Bronchial epithelial cell (primary cell): ENCODE results near the gene THYN1. TPM values are rescaled to one million over a fixed set of nuclear protein-coding genes. Genes with fewer than 3 reads are reported as not detected.
A peak's percentile ranks its signal among the peaks of the same experiment; 100 is the strongest.

Source experiments
- DNase-seq: peaks from one replicate; pipeline ENCODE4 v3.0.0-alpha.2; 2010; ENCODE audit warnings: low read depth
- FAIRE-seq: peaks from 2 replicates; lab custom pipeline; 2011; peaks lifted over from hg19 to GRCh38; lab: Jason Lieb, UNC
- H3K27me3 ChIP-seq: 2 replicates; pipeline ENCODE4 v1.5.1; 2011; ENCODE audit warnings: low read length; ENCODE audit not compliant: control insufficient read depth, insufficient read depth
- H3K36me3 ChIP-seq: 2 replicates; pipeline ENCODE4 v1.5.1; 2011; ENCODE audit warnings: low read length; ENCODE audit not compliant: control insufficient read depth, insufficient read depth
- H3K4me3 ChIP-seq: 2 replicates; pipeline ENCODE4 v1.5.1; 2011; ENCODE audit warnings: mild to moderate bottlenecking, low read depth, low read length, control low read depth
- total RNA-seq: library from RNA; depleted of rRNA; stranded (reverse); fragments of >200 nt; gene quantifications from 2 replicates; pipeline ENCODE4 v1.2.1, GENCODE V29; 2014
- TF ChIP-seq, protein P1 (sequence below): IDR thresholded peaks from 2 replicates; pipeline ENCODE4 v1.5.1; 2011; ENCODE audit warnings: mild to moderate bottlenecking, moderate library complexity, low read length, control low read depth, inconsistent platforms; ENCODE audit not compliant: insufficient read depth, severe bottlenecking

The THYN1 gene
- total RNA-seq, 1 donor from 2014 or later: 60.3 TPM

DNA sequence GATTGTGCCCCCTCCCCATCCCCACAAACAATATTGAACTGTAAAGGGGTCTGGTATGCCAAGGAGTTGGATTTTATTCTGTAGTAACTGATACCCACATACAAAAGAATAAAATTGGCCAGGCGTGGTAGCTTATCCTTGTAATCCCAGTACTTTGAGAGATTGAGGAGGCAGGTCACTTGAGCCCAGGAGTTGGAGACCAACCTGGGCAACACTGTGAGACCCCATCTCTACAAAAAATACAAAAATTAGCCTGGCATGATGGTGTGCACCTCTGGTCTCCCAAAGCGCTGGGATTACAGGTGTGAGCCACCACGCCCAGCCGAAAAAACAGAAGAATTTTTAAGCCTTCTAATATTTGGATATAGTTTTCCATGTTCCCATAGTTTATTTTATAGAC is 18.8 kb upstream of the THYN1 start:
- no peaks in the 10 kb centered on the region for H3K27me3 ChIP-seq
- TF ChIP-seq, protein P1, sequence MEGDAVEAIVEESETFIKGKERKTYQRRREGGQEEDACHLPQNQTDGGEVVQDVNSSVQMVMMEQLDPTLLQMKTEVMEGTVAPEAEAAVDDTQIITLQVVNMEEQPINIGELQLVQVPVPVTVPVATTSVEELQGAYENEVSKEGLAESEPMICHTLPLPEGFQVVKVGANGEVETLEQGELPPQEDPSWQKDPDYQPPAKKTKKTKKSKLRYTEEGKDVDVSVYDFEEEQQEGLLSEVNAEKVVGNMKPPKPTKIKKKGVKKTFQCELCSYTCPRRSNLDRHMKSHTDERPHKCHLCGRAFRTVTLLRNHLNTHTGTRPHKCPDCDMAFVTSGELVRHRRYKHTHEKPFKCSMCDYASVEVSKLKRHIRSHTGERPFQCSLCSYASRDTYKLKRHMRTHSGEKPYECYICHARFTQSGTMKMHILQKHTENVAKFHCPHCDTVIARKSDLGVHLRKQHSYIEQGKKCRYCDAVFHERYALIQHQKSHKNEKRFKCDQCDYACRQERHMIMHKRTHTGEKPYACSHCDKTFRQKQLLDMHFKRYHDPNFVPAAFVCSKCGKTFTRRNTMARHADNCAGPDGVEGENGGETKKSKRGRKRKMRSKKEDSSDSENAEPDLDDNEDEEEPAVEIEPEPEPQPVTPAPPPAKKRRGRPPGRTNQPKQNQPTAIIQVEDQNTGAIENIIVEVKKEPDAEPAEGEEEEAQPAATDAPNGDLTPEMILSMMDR: no peak
- DNase-seq (no peak), FAIRE-seq (no peak)
- H3K36me3 ChIP-seq: no peaks in the 10 kb centered on the region
- no peak overlapping the region for H3K4me3 ChIP-seq

DNA sequence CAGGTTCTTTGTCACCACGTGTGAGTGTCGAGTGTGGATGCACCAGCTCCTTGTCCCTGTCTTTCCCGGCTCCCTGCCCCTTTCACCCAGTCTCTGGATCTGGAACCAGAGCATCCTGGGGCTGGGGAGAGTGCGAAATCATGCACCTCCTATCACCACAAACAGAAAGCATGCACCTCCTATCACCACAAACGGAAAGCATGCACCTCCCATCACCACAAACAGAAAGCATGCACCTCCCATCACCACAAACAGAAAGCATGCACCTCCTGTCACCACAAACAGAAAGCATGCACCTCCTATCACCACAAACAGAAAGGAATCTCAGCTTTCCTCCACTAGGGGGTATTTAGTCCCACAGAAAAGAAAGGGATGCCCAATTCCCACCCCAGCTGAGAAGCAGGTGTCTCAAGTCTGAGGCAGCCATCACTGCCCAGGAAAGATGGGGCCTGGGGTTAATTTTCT is 17.1 kb upstream of the THYN1 start:
- FAIRE-seq: no peak
- TF ChIP-seq, protein P1: no peak
- no peak for DNase-seq
- no peak overlapping the region for H3K4me3 ChIP-seq
- H3K36me3 ChIP-seq: no peaks in the 10 kb centered on the region
- H3K27me3 ChIP-seq: no peaks in the 10 kb centered on the region

DNA sequence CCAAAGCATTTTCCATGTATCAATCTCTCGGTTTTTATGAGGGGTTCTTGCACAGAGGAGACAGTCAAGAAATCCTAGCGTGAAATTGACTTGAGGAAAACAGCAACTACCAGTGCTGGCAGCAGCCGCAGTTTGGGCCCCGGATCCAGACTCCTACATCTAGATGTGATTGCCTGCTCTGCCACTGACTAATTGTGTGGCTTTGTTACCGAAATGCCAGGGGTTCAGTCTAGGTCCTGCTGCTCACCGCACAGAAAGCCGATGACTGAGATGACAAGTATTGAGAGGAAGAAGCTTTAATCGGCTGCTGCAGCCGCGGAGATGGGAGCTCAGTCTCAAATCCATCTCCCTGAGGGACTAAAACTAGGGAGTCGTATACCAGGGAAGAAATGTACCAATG is 14.8 kb upstream of the THYN1 start:
- Histone ChIP-seq H3K4me3 (no peak overlapping the region), H3K36me3 (peaks cover 1% of the 10 kb centered on the region), H3K27me3 (no peaks in the 10 kb centered on the region)
- TF ChIP-seq, protein P1: no peak
- no peak for DNase-seq
- FAIRE-seq: no peak

DNA sequence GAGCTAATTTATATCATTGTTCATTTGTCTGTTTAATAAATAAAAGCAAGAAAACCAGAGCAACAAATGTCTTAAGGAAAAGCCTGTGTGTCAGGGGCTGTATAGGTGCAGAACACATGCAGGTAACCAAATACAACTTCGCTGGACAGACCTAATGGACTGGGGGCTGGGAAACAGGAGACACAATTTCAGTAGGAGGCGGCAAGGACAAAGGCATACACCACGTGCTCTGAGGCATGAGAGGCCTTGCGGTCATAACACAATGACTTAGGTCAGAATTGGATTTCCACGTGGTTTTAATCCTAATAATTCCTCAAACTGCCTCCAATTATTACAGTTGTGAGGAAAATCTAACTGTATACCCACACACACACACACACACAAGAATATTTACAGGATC is 14.3 kb upstream of the THYN1 start:
- FAIRE-seq (no peak), DNase-seq (peak; percentile 35)
- Histone ChIP-seq H3K36me3 (peaks cover 1% of the 10 kb centered on the region), H3K4me3 (no peak overlapping the region), H3K27me3 (no peaks in the 10 kb centered on the region)
- TF ChIP-seq, protein P1: no peak

DNA sequence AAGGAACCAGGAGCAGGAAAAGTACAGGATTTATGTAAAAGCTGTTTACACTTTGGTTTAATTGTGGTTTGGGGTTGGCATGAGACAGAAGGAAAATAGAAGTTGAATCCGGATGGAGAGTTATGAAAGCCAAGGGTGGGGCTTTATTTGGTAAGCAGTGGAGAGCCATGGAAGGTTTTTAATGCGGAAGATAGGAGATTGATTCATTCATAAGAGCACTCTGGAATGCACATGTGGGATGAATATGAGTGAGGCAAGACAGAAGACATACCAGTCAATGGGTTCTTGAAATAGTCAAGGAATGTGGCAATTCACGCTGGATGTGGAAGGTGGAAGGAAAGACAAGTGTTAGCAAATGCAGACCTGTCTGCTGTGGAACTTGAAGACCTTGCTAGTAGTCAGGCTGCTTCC is 13.7 kb upstream of the THYN1 start:
- no peak overlapping the region for H3K4me3 ChIP-seq
- FAIRE-seq (peak; percentile 95), DNase-seq (peak; percentile 99)
- TF ChIP-seq, protein P1: no peak
- H3K27me3 ChIP-seq: no peaks in the 10 kb centered on the region
- H3K36me3 ChIP-seq: peaks cover 4% of the 10 kb centered on the region

DNA sequence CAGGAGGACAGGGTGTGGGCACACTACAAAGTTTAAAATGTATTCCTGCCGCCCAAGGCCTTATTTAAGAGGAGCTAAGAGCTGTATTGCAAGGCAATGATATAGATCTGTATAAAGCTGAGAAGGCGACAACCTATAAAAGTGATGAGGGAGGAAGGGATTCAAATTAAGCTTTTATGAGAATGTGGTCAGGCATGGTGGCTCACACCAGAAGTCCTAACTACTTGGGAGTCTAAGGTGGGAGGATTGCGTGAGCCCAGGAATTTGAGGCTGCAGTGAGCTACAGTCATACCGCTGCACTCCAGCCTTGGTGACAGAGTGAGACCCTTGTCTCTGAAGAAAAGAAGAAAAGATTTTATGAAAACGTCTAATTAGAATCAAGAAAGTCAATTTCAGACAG is 13.3 kb upstream of the THYN1 start:
- Histone ChIP-seq H3K27me3 (no peaks in the 10 kb centered on the region), H3K36me3 (peaks cover 6% of the 10 kb centered on the region), H3K4me3 (no peak overlapping the region)
- TF ChIP-seq, protein P1: no peak
- DNase-seq: no peak
- peak; percentile 64 for FAIRE-seq
